Activated T-cell treated with anti-CD3 and anti-CD28 coated beads for 48 hours (primary cell): ENCODE results near the gene CHCHD10.

ENCODE experiments used
- DNase-seq: peaks from one replicate; pipeline ENCODE4 v3.0.0-alpha.2; 2020; ENCODE audit warnings: low read depth

CHCHD10 gene

GRCh38 chr22:23767673-23768548, at the start of gene CHCHD10:
CHCHD10 (minus strand) TSS chr22:23767972; CDS start chr22:23767874, 98 bp downstream.
- DNase-seq: peak; percentile 81

DNA sequence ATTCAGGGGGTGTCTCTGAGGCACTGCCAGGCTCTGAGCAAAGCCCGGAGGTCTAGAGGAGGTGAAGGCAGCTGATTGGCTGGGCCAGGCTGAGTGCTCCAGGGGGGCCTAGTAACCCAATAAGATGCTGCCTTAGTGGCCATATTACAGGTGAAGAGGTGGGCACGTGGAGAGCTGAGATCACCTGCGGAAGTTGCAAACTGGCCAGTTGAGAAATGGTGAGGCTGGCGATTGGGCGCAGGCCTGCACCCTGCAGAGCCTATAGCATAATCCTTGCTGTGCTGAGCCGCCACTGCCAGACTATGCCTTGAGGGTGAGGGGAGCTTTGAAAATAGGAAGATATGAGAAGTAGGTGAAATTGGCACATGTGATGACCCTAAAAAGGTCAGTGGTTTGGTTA, 49.4 kb upstream of the CHCHD10 start:
- DNase-seq: no peak

DNA sequence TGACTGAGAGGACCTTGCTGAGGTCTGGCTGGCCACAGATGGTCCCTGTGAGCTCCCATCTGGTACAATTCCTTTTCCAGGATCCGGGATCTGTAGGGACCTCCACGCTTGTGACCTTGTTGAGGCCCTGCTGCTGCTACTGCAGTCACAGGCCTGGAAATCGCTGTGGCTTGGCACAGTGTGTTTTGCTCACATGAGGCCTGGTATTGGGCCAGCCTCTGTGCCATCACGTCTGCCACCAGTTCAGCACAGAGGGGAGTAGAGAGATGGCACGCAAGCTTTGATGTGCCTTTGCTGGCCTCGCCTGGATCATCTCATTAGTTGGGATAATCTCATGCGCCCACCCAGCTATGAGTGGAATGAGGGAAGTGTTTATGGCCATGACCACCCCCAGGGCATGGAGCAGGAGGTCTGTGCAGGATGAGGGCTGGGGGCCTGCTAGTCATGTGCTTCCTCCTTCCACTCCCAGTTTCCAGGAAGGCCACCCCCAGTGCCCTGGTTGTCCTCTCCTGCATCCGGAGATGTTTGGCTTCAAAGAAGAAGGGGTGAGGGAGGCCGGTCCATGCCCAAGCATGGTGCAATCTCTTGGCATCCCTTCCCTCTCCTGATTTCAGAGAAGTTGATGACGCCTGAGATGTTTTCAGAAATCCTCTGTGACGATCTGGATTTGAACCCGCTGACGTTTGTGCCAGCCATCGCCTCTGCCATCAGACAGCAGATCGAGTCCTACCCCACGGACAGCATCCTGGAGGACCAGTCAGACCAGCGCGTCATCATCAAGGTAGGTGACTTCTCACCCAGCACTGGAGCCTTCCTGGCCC, 48.6 kb upstream of the CHCHD10 start:
- DNase-seq: no peak

DNA sequence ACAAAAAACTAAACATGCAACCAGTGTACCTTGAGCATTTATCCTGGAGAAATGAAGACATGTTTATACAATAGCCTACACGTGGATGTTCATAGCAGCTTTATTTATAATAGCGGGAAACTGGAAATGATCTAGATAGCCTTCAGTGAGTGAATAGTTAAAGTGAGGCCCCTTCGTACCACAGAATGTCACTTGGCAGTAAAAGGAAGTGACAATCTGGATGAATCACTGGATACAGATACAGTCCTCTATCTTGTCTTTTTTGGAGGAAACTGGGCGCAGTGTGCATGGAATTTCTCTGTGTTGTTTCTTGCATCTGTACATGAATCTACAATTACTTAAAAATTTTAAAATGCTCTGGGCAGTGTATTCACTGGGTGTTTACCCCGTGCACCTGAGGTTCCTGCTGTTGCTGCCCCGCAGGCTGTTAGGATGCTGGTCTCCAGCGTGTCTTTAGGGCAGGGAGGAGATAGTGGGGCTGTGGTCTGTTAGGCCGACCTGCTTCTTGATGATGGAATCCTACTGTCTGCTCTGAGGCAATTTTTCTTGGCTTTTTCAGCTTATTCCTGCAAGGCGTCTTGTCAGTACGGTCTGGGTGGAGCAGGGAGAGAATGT, 47.9 kb upstream of the CHCHD10 start:
- no peak for DNase-seq

- no peak for DNase-seq
Measured at GRCh38 chr22:23812378-23812777, 44.6 kb upstream of the CHCHD10 start.

DNA sequence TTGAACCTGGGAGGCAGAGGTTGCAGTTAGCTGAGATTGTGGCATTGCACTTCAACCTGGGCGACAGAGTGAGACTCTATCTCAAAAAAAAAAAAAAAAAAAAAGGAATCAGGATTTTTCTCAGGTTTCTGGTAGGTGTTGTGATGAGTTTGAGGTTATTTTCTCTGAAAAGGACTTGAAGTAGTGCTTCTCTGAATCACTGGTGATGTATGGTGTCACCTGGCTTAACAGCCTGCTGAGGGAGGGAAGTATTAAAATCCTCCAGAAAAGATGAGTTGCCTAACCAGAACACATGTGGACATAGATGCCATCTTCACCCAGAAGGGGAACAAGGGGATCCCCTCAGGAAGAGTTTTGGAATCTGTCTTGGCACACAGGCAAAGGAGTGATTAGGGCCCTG, 39.1 kb upstream of the CHCHD10 start:
- no peak for DNase-seq

- DNase-seq: no peak
Measured at GRCh38 chr22:23804781-23805291, 37.1 kb upstream of the CHCHD10 start.

GRCh38 chr22:23803001-23803819, 35.4 kb upstream of the CHCHD10 start:
- no peak for DNase-seq

GRCh38 chr22:23801886-23802377, 34.2 kb upstream of the CHCHD10 start:
- DNase-seq: no peak

GRCh38 chr22:23801238-23801821, 33.6 kb upstream of the CHCHD10 start:
- DNase-seq: no peak

DNA sequence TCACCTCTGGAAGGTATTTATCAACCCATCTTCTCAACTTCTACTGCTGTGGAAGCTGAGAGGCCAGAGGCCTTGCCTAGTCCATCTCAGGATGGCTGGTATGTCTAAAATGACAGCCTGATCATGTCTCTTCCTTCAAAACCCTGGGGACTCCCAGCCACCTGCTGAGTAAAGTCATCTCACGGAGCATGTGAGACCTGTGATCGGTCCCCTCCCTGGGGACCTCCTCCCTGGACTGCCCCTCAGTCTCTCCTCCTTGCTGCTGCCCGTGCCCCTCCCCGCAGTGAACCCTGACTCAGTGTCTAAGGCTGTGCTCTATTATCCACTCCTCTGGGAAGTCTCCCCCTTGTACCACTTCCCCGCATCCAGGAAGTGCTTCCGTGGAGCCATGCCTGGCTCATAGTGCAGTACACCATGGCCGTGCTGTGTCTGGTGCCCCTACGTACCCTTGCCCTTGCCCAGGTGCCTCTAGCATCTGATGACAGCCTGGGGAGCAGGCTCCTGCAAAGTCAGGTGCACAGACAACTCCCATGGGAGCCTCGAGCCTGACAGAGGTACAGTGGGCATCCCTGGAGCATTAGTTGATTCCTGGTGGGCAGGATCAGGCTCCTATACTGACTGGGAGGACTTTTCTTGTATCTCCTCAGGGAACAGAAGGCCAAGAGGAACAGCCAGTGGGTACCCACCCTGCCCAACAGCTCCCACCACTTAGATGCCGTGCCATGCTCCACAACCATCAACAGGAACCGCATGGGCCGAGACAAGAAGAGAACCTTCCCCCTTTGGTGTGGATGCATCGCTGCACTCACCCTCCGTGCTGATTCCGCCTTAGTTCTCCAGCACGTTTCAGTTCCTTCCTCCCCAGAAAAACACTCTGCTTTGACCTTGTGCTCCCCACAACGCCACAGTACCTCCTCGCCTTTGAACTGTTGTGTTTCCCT, 32.8 kb upstream of the CHCHD10 start:
- no peak for DNase-seq

DNA sequence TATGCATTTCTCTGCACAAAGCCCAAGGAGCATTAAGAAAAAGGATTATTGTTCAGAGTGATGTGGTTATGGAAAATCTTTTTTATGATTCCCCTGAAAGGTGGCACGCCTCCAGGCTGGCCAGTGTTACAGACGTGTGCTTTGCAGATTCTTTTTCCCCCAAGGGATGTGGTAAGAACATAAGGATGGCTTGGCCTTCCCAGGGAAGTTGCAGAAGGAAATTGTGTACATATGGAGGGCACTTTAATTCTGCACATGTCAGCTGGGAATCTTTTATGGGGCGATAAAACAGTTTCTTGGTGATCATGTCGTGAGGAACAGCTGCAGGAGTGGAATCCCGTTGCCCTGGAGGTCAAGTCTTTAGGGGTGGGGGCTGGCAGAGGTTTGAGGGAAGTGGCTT, 28.7 kb upstream of the CHCHD10 start:
- no peak for DNase-seq

DNA sequence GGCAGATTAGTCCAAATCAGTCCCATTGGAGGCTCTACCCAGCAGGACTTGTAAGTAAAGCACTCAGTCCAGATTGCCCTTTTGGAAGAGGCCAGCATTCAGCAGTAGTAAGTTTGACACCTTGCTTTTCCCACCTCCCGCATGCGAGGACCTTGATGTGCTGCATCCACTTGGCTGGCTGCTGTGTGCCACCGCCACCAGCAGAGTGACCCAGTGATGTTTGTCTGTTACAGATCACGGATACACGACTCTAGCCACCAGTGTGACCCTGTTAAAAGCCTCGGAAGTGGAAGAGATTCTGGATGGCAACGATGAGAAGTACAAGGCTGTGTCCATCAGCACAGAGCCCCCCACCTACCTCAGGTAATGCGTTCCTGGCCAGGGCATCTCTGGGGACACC, 25.6 kb upstream of the CHCHD10 start:
- no peak for DNase-seq

- DNase-seq: no peak
Measured at GRCh38 chr22:23791738-23792645, 24.2 kb upstream of the CHCHD10 start.

DNA sequence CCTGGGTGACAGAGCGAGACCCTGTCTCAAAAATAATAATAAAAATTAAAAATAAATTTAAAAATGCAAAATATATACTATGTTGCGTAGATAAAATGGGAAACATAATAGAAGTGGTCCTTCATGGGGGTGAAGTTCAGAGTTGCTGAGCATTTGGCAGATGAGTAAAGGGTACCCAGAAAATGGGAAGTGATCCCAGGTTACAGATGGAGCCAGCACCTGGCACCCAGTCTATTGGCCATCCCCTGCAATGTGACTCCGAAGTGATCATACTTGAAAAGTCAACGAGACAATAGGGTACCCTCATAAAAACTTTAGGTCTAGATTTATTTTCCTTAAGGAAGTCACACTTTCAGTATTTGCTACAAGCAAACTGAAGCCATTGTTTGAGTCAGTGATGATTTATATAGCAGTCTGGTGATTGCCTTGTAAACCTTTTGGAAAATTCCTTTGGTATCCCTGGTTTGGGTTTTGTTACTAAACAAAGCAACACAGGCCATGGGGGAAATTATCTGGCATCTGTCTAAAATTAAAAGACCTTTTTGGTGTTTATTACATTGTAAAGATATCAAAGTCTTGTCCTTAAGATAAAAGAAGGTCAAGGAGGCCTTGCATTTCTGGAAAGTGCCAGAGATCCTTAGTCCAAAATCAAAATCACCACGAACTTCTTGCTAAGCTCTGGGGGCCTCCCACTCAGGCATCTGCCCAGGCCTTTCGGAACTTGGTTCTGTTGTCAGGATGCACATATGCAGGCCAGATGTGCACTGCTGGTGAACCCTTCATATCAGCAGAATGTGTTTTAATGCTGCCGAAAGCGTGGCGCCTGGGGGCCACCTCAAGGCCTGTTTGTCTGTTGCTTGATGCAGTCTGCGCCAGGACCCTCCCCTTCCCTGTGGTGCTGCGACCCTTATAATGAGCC, 23.3 kb upstream of the CHCHD10 start:
- DNase-seq: no peak

DNA sequence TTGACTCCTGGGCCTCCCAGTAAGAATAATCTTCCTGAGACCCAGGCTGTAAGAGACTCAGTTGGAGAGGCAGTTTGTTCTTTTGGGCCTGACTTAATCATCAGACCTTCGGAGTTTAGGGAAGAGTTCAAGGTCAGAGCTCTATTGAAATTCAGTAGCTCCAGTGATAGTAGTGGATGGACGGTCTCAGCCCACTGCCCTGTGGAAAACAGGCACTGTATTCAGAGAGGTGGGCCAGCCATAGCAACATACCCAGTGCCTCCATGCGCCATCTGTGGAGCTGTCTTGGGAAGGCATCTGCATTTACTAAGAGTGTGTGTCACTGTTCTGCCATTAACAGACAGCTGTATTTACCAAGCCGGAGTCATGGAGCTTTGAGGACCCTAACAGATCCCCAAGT, 21.9 kb upstream of the CHCHD10 start:
- DNase-seq: no peak

GRCh38 chr22:23789121-23789520, 21.3 kb upstream of the CHCHD10 start:
- no peak for DNase-seq

- no peak for DNase-seq
Measured at GRCh38 chr22:23787910-23788309, 20.1 kb upstream of the CHCHD10 start.
